Hindlimb muscle (tissue), 1 donor: ENCODE measurements around the gene SDHAF2. TPM values are rescaled to one million over a fixed set of nuclear protein-coding genes. Genes with fewer than 3 reads are reported as not detected.
"Not testable (repeated sequence)": the region's sequence is repeated elsewhere in the genome, so short reads cannot be mapped to it uniquely, and the experiment has no call there.

Experiments
- DNase-seq: peaks from one replicate; pipeline ENCODE4 v3.0.0-alpha.2; 2013
- polyA plus RNA-seq: library from polyadenylated mRNA; unstranded; fragments of 120-200 nt; gene quantifications from one replicate; pipeline ENCODE4 v1.2.1, GENCODE V29; 2013; ENCODE audit not compliant: insufficient read length

The SDHAF2 gene
- polyA plus RNA-seq, result 29.9 TPM

GRCh38 chr11:61429691-61430582 is at the start of gene SDHAF2, which contains the start of gene CPSF7:
Gene SDHAF2 (plus strand): TSS chr11:61430124. CDS start chr11:61430147, 23 bp downstream.
Gene CPSF7 (minus strand): TSS chr11:61429975. CDS start chr11:61429235, 740 bp downstream.
- peak; percentile 96 for DNase-seq

GRCh38 chr11:61380884-61381283 is 49.0 kb upstream of the SDHAF2 start:
- DNase-seq, result no peak

DNA sequence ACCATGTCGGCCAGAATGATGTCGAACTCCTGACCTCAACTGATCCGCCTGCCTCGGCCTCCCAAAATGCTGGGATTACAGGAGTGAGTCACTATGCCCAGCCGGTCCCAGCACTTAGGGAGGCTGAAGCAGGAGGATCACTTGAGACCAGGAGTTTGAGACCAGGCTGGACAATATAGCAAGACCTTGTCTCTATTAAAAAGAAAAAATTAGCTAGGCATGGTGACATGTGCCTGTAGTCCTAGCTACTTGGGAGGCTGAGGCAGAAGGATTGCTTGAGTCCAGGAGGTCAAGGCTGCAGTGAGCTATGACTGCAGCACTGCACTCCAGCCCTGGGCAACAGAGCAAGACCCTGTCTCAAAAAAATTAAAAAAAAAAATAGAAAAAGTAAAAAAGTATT is 46.1 kb upstream of the SDHAF2 start:
- not testable (repeated sequence) for DNase-seq

GRCh38 chr11:61384271-61385242 is 45.4 kb upstream of the SDHAF2 start:
- no peak for DNase-seq

DNA sequence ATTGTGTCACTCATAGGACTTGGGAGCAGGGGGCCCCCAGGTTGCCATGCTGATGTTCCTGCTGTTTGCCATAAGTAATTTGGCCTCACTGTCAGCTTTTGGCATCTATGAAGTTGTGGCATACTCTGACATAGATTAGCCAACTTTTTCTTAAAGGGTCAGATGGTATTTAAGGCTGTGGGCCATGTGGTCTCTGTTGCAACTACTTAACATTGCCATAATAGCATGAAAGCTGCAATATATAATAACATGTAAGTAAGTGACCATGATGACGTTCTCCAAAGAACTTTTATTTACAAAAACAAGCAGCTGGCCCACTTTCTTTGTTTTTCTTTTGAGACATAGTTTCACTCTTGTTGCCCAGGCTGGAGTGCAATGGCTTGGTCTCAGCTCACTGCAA is 39.8 kb upstream of the SDHAF2 start:
- no peak for DNase-seq

- no peak for DNase-seq
Measured at GRCh38 chr11:61392981-61393595, 36.8 kb upstream of the SDHAF2 start.

GRCh38 chr11:61401173-61401572 is 28.8 kb upstream of the SDHAF2 start:
- no peak for DNase-seq

GRCh38 chr11:61401573-61401972 is 28.4 kb upstream of the SDHAF2 start:
- no peak for DNase-seq

DNA sequence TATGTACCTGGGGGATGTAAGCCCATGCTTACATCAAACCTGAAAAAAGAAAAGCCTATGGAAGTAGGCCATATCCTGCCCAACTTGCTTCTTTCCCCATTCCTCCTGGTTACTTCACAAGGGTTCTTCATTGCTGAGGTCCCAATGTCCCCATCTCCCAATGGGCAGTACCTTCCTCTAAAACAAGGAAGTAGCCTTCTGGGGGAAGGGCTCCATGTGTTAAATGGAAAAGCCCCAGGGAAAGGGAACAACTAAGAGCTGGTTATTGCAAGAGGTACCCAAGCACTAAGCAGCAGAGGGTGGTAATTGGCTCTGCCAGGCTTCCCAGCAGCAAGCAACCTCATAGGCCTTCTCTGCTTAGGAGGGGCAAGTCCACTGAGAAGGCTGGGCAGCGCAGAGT is 26.3 kb upstream of the SDHAF2 start:
- no peak for DNase-seq

DNA sequence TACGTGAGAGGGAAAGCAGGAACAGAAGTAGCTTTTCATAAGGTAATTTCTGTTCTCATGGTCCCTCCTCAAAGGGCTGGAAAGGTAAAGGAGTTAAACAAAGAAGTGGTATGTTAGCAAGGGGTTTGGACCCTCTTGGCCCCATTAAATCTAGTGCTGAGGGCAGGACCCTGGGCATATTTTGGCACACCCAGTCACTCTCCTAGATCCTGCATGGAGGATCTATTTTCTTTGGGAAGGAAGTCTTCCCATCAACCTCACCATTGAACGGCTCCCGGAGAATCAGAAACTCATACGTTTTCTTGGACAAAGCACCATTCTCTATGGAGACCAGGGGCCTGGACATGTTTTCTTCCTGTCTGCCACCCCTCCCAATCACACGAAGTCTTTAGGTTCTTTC is 25.8 kb upstream of the SDHAF2 start:
- DNase-seq, result no peak

DNA sequence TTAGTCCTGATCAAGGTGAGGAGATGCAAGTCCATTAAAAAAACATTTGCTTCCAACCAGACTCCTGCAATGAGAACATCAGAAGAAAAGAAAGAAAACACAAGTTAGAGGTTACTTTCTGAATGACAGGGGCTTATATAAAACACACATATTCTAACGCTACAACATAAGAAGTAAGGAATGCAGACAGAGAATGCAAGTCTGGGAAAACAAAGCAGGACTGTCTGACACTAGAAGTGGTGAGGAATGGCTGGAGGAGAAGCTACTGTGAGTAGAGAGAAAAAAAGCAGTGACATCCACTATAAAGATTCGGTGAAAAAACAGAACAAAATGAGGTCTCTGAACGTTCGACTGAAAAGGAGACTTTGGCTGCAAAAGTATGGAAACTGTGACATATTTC is 25.3 kb upstream of the SDHAF2 start:
- no peak for DNase-seq

DNA sequence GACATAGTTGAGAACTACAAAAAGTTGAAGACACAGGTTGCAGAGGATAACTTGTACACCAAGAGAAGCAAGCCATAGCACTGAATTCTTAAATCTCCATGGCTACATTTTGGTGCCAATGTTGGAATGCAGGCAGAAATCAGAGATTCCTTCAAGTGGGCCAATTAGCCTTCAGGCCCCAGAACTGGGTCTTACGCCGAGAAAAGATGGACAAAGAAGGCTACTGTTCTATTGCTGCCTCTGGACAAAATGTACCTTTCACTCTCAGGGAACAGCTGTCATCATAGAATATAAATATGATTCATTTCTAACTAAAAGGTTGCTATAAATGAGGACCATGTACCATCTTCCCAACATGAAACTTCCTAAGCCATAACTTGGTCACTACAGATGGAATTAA is 23.9 kb upstream of the SDHAF2 start:
- DNase-seq, result no peak

DNA sequence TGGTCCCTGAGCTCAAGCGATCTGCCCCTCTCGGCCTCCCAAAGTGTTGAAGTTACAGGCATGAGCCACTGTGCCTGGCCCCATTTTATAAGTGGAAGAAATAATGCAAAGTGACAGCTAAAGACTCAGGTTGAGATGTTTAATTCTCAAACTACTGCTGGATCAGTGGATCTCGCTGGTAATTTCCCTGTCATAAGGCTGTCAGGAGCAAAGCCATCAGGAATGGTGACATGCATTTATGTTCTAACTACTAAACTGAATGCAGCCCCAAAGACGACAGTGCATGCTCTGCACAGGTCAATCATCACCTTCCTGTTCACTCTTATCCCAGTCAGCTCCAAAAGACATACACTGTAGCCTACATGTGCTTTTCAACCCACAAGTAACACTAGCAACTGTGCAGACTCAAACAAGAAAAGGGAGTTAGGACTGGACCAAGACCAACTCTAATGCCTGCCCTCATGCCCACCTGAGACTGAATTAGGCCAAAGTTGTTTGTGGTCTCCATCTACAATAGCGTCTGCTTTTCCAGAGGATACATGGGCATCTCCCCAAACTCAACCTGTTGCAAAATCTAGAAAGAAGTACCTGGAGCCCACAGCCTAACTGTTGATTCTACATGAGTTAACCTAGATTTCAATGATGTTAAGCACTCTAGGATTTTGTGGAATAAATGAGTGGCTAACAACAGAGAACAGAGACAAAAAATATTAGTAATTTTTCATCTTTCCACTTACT is 22.8 kb upstream of the SDHAF2 start:
- DNase-seq, result no peak

GRCh38 chr11:61411589-61411988 is 18.3 kb upstream of the SDHAF2 start:
- DNase-seq, result no peak

GRCh38 chr11:61413496-61413895 is 16.4 kb upstream of the SDHAF2 start:
- no peak for DNase-seq

- DNase-seq, result no peak
Measured at GRCh38 chr11:61414547-61414946, 15.4 kb upstream of the SDHAF2 start.

DNA sequence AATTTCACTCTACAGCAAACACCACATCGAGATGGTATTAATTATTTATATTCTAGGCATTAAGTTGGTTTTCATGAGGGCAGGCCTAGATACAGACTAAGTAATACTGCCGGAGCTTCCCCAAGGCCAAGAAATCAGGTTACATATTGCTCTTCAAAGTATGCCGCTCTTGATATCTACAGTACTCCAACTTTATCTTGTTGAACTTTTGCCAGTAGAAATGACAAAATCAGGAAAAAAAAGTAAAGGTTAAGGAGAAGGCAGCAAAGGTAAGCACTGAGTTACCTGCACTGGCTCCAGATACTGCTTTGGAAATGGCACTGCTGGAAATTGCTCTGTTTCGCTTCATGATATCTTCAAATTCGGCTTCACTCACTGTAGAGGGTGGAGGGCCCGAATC is 14.5 kb upstream of the SDHAF2 start:
- no peak for DNase-seq

GRCh38 chr11:61416941-61417340 is 13.0 kb upstream of the SDHAF2 start:
- no peak for DNase-seq

- peak; percentile 31 for DNase-seq
Measured at GRCh38 chr11:61417670-61418069, 12.3 kb upstream of the SDHAF2 start.

DNA sequence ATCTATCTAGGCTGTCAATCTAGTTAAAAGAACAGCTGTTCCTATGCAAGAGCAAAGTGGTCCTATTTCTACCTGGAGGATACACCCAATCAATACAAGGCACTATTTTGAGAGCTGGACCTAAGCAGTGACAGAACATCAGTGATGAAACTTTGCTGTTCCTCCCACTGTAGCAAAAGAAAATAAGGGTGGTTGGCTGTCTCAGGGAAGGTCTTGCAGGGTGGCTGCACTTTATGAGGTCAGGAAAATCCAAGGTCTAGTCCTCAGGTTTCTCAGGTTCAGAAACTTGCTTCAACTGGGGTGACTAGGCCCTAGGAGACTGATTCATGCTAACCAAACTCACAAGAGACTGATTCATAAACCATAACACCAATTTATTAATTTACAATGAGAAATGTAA is 11.8 kb upstream of the SDHAF2 start:
- DNase-seq, result no peak

DNA sequence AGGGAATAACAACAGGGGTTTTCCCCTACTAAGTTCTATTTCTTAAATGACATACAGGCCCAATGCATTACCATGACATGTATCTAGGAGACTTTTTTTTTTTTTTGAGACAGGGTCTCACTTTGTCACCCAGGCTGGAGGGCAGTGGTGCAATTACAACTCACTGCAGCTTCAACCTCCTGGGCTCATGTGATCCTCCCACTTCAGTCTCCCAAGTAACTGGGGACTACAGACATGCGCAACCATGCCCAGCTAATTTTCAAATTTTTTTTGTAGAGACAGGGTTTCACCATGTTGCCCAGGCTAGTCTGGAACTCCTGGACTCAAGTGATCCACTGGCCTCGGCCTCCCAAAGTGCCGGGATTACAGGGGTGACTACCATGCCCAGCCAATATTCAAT is 7.7 kb upstream of the SDHAF2 start:
- no peak for DNase-seq
